Adrenal gland (tissue), 5 donors: ENCODE results near the gene C19orf25.

Experiments
- POLR2A ChIP-seq, 2 donors: fragments of 450-650 bp; IDR thresholded peaks; one replicate each; pipeline ENCODE4 v1.6.1; 2017; ENCODE audit warnings: antibody characterized with exemption in 2 of 2, mild to moderate bottlenecking in 2 of 2, moderate library complexity in 1 of 2
- TF ChIP-seq, protein P1 (sequence below), 6 experiments: fragments of 450-650 bp in 4 of 6; fragments of 200-600 bp in 2 of 6; sonication (generic) in 1 of 6; IDR thresholded peaks; 1 replicate in 5 of 6; 2 replicates in 1 of 6; pipeline versions ENCODE4 v1.5.1 to v1.8.0; 2016 to 2021; ENCODE audit warnings: antibody characterized with exemption in 6 of 6, mild to moderate bottlenecking in 2 of 6, moderate library complexity in 1 of 6
- donor health status: DM: no; HTN: no; CAD: no.

DNA sequence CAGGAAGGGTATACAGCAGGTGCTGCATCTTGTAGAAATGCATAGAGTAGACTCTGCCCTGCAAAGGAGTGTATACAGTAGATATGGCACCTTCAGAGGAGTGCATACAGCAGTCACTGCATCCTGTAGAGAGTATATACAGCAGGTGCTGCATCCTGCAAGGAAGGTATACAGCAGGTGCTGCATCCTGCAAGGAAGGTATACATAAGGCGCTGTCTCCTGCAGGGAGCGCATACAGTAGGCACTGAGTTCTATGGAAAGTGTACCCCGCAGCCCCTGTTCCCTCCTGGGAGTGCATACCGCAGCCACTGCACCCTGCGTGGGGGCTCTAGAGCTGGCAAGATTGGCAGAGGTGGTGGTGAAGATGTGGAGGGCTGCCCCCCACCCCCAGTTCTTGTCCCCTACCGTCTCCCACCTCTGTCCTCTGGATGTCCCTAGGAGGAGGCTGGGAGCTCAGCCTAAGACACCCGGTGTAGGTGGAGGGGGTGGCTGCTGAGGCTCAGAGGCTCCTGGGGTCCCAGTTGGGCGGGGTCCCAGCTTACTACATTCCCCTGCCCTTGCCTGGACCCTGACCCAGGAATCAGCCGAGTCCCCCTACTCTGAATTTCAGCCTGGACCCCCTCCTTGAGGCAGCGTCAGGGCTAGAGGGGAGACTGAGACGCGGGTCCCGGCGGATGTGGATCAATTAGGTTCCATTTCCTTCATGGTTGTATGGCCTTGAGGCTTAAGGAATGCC lies 36.1 kb upstream of the C19orf25 start:
- TF ChIP-seq, protein P1, sequence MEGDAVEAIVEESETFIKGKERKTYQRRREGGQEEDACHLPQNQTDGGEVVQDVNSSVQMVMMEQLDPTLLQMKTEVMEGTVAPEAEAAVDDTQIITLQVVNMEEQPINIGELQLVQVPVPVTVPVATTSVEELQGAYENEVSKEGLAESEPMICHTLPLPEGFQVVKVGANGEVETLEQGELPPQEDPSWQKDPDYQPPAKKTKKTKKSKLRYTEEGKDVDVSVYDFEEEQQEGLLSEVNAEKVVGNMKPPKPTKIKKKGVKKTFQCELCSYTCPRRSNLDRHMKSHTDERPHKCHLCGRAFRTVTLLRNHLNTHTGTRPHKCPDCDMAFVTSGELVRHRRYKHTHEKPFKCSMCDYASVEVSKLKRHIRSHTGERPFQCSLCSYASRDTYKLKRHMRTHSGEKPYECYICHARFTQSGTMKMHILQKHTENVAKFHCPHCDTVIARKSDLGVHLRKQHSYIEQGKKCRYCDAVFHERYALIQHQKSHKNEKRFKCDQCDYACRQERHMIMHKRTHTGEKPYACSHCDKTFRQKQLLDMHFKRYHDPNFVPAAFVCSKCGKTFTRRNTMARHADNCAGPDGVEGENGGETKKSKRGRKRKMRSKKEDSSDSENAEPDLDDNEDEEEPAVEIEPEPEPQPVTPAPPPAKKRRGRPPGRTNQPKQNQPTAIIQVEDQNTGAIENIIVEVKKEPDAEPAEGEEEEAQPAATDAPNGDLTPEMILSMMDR (IDR thresholded peaks at IDR 0.05) = no peak
- TF ChIP-seq POLR2A (IDR thresholded peaks at IDR 0.05) = no peak
